ENCODE measurements around the gene FBXL13. TPM values are rescaled to one million over a fixed set of nuclear protein-coding genes. Genes with fewer than 3 reads are reported as not detected.
"Not testable (repeated sequence)": the region's sequence is repeated elsewhere in the genome, so short reads cannot be mapped to it uniquely, and the experiment has no call there.

FBXL13 gene
- total and polyA plus RNA-seq, 5 donors: 0.07 to 1.3 (median 0.68) TPM

DNA sequence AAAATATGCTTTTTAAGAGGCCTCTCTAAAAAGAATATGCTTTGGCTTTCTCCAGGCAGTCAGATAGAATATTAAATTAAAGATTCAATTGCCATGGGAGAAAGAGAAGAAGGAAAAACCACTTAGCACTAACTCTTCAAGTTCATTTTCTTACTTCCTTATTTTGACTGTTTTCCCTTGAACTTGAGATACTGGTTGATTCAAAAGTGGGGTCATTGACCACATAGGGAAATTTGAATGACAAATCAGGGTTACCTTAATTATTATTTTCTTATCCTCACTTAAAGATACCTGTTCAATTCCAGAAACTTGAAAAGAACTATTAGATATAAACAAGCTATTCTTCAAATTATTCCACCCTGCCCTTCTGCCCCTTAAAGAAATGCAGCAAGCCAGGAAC is 298.4 kb downstream of the FBXL13 start:
- ATAC-seq; DNase-seq; H3K27me3 ChIP-seq (ENCODE audit: control insufficient read depth, insufficient read depth); H3K27ac ChIP-seq (ENCODE audit: low read length); H3K4me3 ChIP-seq (ENCODE audit: low read length); H3K4me1 ChIP-seq (ENCODE audit: control insufficient read depth, insufficient read depth, low read length); intact Hi-C loops (cut with DNase I); H3K9me3 ChIP-seq (ENCODE audit: control insufficient read depth, low read length): not testable (repeated sequence)

DNA sequence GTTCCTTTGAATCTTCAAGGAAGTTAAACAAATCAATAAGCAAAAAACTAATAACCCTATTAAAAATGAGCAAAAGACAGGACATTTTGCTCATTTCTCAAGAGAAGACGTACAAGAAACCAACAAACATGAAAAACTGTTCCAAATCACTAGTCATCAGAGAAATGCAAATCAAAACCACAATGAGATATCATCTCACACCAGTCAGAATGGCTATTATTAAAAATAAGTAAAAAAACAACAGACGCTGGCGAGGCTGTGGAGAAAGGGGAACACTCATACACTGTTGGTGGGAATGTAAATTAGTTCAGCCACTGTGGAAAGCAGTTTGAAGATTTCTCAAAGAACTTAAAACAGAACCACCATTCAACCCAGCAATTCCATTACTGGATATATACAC is 304.1 kb downstream of the FBXL13 start:
- H3K27me3 ChIP-seq (ENCODE audit: control insufficient read depth, insufficient read depth); H3K27ac ChIP-seq (ENCODE audit: low read length); H3K4me3 ChIP-seq (ENCODE audit: low read length); intact Hi-C loops (cut with DNase I); H3K4me1 ChIP-seq (ENCODE audit: control insufficient read depth, insufficient read depth, low read length); ATAC-seq; DNase-seq; H3K9me3 ChIP-seq (ENCODE audit: control insufficient read depth, low read length): not testable (repeated sequence)
- WGBS: 97% methylated on average over 3 of the region's 3 CpGs

DNA sequence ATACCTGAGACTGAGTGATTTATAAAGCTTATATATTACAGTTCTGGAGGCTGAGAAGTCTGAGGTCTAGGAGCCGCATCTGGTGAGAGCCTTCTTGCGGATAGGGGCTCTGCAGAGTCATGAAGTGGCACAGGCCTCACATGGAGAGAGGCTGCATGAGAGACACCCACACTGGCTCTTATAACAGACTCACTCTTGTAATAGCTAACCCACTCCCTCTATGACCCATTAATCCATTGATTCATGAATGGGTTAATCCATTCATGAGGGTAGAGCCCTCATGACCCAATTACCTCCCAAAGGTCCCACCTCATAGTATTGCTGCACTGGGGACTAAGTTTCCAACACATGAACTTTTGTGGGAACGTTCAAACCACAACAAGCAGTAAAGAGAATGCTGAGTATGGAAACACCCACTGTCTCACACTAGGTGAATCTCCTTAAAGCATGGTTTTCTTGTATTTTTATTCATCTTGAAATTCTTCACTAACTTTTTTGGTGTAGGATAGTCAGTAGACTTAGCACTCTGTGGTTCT is 304.9 kb downstream of the FBXL13 start:
- ATAC-seq; H3K27ac ChIP-seq (ENCODE audit: low read length): not testable (repeated sequence)
- 94% methylated on average over 2 of the region's 3 CpGs for WGBS

GRCh38 chr7:102763295-102763905 is 311.2 kb downstream of the FBXL13 start:
- H3K27ac ChIP-seq (ENCODE audit: low read length); H3K4me3 ChIP-seq (ENCODE audit: low read length); intact Hi-C loops (cut with DNase I); H3K4me1 ChIP-seq (ENCODE audit: control insufficient read depth, insufficient read depth, low read length); DNase-seq; H3K27me3 ChIP-seq (ENCODE audit: control insufficient read depth, insufficient read depth); H3K9me3 ChIP-seq (ENCODE audit: control insufficient read depth, low read length): not testable (repeated sequence)
- ATAC-seq: peak in 1 of 2 donors; percentile 43
- WGBS: 45% methylated on average over 6 of the region's 6 CpGs

More for the DNA sequence above, 304.9 kb downstream of the FBXL13 start:
- H3K9me3 ChIP-seq (ENCODE audit: control insufficient read depth, low read length); H3K27me3 ChIP-seq (ENCODE audit: control insufficient read depth, insufficient read depth); H3K4me3 ChIP-seq (ENCODE audit: low read length); DNase-seq; intact Hi-C loops (cut with DNase I); H3K4me1 ChIP-seq (ENCODE audit: control insufficient read depth, insufficient read depth, low read length): not testable (repeated sequence)

Other genes with a start within 250 kb of the FBXL13 start
- 1 to 10 TPM; 3.0 to 6.7 (median 4.9) TPM for gene LRRC17, start 161.8 kb downstream of the FBXL13 start, total RNA-seq
- gene LRRC17, start 161.8 kb downstream of the FBXL13 start, polyA plus RNA-seq: 6.2 TPM
- gene ARMC10, start 344 bp upstream of the FBXL13 start, total RNA-seq: 10 to 100 TPM; 18.7 to 23.8 (median 21.2) TPM
- 14.7 TPM for gene ARMC10, start 344 bp upstream of the FBXL13 start, polyA plus RNA-seq
- gene NAPEPLD, start 74.3 kb upstream of the FBXL13 start, total RNA-seq: 10 to 100 TPM in 1 of 4 donors, 1 to 10 TPM in 3; 6.3 to 12.5 (median 8.4) TPM
- 4.1 TPM for gene NAPEPLD, start 74.3 kb upstream of the FBXL13 start, polyA plus RNA-seq
- 10 to 100 TPM; 58.2 to 72.9 (median 59.6) TPM for gene PMPCB, start 222.6 kb upstream of the FBXL13 start, total RNA-seq
- gene PMPCB, start 222.6 kb upstream of the FBXL13 start, polyA plus RNA-seq: 75.3 TPM